Measurements from ENCODE around the gene AHRR. TPM values are rescaled to one million over a fixed set of nuclear protein-coding genes. Genes with fewer than 3 reads are reported as not detected.

The AHRR gene
- total and polyA plus RNA-seq, 12 donors, result 0.07 to 1.2 (median 0.33) TPM; not detected in 2

DNA sequence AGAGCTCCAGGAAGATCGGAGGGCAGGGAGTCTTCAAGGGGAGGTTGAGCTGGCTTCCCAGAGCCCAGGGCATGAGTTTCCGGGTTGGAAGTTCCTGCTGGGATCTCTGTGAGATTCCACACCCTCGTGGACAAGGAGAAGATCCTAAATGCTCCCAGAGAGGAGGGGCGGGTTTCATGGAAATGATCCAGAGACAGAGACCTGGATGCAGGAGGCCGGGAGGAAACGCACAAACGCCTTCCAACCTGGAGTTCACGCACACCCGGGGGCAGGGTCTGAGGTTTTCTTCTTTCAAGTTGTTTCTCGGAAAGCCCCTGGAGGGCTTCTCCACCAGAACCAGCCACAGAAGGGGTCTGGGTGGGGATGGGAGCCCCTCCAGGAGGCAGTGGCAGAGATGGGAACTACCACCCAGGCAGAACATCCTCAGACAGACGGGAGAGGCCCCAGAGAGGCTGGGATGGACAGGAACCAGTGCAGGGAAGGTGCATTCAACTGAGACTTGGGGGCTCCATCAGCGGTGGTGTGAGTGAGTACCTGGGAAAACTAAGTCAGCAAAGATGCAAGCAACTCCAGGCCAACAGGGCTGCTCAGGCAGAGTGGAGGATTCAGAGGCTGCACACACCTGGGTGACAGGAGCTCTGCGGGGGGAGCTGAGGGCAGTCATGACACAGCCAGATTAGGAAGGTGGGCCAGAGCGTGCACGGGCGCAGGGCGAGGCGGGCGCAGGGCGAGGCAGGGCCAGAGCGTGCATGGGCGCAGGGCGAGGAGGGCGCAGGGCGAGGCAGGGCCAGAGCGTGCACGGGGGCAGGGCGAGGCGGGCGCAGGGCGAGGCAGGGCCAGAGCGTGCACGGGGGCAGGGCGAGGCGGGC is 69.3 kb downstream of the AHRR start:
- intact Hi-C loops (cut with DNase I), result no loop called here
- H3K27ac ChIP-seq, result no peak overlapping the region
- H3K4me1 ChIP-seq, result no peaks in the 10 kb centered on the region
- H3K36me3 ChIP-seq, result no peaks in the 10 kb centered on the region
- no peak for ATAC-seq
- peaks cover 0 to 25% (median 0%) of the 10 kb centered on the region in 7 donors for H3K27me3 ChIP-seq
- no peak for DNase-seq
- no peak overlapping the region for H3K4me3 ChIP-seq
- WGBS, 2 donors, result 58 to 69% methylated on average over 22 to 31 of the region's 35 CpGs
- TF ChIP-seq CTCF (IDR thresholded peaks at IDR 0.05), result no peak
- peaks cover 0 to 7% (median 0%) of the 10 kb centered on the region in 11 donors for H3K9me3 ChIP-seq

- H3K27me3 ChIP-seq, result peaks cover 0 to 19% (median 0%) of the 10 kb centered on the region in 7 donors
- intact Hi-C loops (cut with DNase I), result no loop called here
- 79 to 83% methylated on average over 26 to 30 of the region's 30 CpGs for WGBS, 2 donors
- DNase-seq (no peak), ATAC-seq (no peak)
- H3K4me1 ChIP-seq, result no peaks in the 10 kb centered on the region
- no peak overlapping the region for H3K4me3 ChIP-seq
- no peaks in the 10 kb centered on the region for H3K9me3 ChIP-seq
- no peak for TF ChIP-seq CTCF (IDR thresholded peaks at IDR 0.05)
- H3K27ac ChIP-seq, result no peak overlapping the region
- H3K36me3 ChIP-seq, result no peaks in the 10 kb centered on the region
Measured at GRCh38 chr5:392431-392988, 71.0 kb downstream of the AHRR start.

- WGBS, 2 donors, result 83 to 88% methylated on average over 10 of the region's 10 CpGs
- Histone ChIP-seq H3K36me3 (no peaks in the 10 kb centered on the region), H3K9me3 (no peaks in the 10 kb centered on the region), H3K4me3 (no peak overlapping the region), H3K27me3 (peaks cover 0 to 5% (median 0%) of the 10 kb centered on the region in 7 donors), H3K4me1 (no peaks in the 10 kb centered on the region), H3K27ac (no peak overlapping the region)
- ATAC-seq (no peak), DNase-seq (no peak)
- no peak for TF ChIP-seq CTCF (IDR thresholded peaks at IDR 0.05)
- intact Hi-C loops (cut with DNase I), result no loop called here
Measured at GRCh38 chr5:393846-394275, 72.3 kb downstream of the AHRR start.

- peaks cover 0 to 12% (median 0%) of the 10 kb centered on the region in 7 donors for H3K27me3 ChIP-seq
- H3K4me1 ChIP-seq, result peaks cover 0 to 7% (median 4%) of the 10 kb centered on the region in 9 donors
- H3K36me3 ChIP-seq, result no peaks in the 10 kb centered on the region
- DNase-seq, result no peak
- H3K27ac ChIP-seq, result no peak overlapping the region
- H3K4me3 ChIP-seq, result no peak overlapping the region
- no peak for ATAC-seq
- intact Hi-C loops (cut with DNase I), result no loop called here
- no peak for TF ChIP-seq CTCF (IDR thresholded peaks at IDR 0.05)
- 80 to 84% methylated on average over 18 of the region's 18 CpGs for WGBS, 2 donors
- no peaks in the 10 kb centered on the region for H3K9me3 ChIP-seq
Measured at GRCh38 chr5:394671-395155, 73.2 kb downstream of the AHRR start.

Measured in heart right ventricle (tissue), 16 donors.